Ramos (cell line): ENCODE measurements around the gene BAX.

ENCODE experiments used
- in situ Hi-C: fragments of 300-500 bp; cut with MboI; formaldehyde crosslinking; loops from one replicate; pipeline ENCODE4 v1.14.3; 2022; ENCODE audit warnings: low sequenced_read_pairs; ENCODE audit not compliant: unreplicated experiment

Gene BAX

GRCh38 chr19:48961051-48961649 lies 6.5 kb downstream of the BAX start:
- in situ Hi-C loops, result loop anchor here (10.0 kb wide), 1 partner anchor 316 kb away; the partner anchor contains the start of gene CA11

- in situ Hi-C loops, result loop anchor here (10.0 kb wide), 1 partner anchor 317 kb away; the partner anchor contains the start of gene CA11
These were observed 7.0 kb downstream of the BAX start for GRCh38 chr19:48961673-48962028.

DNA sequence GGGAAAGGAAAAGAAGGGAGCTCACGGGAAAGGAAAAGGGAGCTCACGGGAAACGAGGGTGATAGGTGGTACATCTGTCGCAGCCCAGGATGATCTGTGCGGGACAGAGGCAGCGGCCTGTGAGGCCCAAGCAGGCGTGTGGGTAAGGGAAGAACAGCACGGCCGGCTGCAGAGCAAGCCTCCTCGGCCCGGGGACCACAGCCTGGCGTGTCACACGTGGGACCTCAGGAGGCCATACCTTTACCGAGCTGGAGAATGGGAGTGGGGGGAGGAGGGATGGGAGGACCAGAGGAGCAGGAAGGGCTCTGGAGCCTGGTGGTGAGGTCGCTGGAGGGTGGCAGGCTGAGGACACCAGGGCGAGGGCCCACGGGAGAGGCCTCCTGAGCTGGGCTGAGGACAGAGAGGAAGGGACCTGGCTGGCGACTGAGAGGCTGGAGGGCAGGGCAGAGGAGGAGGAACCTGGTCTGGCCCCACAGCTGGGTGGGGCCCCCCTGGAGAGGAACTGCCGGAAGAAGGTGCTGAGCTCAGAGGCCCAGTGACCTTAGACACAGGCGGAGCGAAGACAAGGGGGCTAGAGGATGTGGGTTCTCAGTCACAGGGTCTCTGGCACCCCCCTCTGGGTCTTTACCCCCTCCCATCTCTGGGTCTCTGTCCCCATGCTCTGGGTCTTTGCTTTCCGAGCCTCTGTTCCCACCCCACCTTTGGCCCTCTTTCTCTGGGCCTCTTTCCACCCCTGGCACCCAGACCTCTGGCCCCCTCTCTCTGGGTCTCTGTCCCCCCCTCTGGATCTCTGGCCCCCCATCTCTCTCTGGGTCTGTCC lies 7.6 kb downstream of the BAX start:
- in situ Hi-C loops, result loop anchor here (10.0 kb wide), 1 partner anchor 317 kb away; the partner anchor contains the start of gene CA11

GRCh38 chr19:48962849-48963165 lies 8.1 kb downstream of the BAX start:
- in situ Hi-C loops, result loop anchor here (10.0 kb wide), 1 partner anchor 318 kb away; the partner anchor contains the start of gene CA11

GRCh38 chr19:48963371-48964204 lies 8.9 kb downstream of the BAX start:
- in situ Hi-C loops, result loop anchor here (10.0 kb wide), 1 partner anchor 319 kb away; the partner anchor contains the start of gene CA11

DNA sequence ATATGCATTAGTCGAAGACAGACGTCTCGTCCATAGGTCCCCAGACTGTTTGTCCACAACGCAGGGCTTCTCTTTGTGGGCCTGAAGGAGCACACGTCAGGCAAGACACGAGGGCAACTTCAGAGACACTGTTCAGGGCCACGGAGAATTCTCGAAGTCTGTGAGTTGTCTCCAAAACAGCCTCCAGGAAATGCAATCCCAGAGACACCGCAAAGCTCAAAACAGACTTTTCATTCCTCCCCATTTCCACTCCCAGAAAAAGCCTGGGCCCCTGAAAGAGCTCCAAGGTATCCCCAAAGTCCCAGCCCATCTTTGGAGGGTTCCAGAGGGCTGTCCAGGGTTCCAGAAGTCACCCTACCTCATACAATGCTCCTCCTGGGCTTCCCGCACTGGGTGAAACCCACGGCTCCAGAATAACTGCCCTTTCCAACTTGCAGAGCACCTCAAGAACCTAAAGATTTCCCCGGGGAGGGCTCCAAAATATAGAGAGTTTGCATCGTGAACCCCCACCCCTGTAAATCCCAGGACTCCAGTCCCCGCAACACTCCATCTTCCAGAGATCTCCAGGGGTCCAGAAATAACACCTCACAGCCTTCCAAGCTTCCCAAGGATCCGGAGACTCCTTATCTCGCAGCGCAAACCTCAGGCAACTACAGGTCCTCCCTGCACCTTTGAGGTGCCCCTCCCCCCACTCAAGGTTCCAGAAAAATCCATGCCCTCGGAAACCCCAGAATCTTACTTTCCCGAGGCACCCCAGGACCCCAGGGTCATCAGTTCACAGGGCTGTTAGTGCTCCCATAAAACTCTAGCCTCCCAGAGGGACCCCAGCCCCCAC lies 9.7 kb downstream of the BAX start:
- in situ Hi-C loops, result loop anchor here (10.0 kb wide), 1 partner anchor 320 kb away; the partner anchor contains the start of gene CA11

DNA sequence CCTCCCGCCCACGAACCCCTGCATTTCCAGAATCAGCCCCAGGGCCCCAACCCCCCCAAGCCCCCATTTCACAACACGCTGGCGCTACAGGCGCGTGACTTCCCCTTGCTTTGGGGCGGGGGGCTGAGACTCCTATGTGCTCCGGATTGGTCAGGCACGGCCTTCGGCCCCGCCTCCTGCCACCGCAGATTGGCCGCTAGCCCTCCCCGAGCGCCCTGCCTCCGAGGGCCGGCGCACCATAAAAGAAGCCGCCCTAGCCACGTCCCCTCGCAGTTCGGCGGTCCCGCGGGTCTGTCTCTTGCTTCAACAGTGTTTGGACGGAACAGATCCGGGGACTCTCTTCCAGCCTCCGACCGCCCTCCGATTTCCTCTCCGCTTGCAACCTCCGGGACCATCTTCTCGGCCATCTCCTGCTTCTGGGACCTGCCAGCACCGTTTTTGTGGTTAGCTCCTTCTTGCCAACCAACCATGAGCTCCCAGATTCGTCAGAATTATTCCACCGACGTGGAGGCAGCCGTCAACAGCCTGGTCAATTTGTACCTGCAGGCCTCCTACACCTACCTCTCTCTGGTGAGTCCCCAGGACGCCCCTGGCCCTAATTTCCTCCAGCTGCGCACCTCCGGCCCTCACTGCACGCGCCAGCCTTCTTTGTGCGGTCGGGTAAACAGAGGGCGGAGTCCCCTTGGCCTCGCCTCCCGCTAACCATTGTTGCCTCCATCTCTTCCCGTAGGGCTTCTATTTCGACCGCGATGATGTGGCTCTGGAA lies 10.5 kb downstream of the BAX start, which contains the start of gene FTL:
TSS of gene FTL (plus strand) at position 270 of the 766 bp plus-strand sequence. CDS start at position 469, 199 bp downstream.
- in situ Hi-C loops, result loop anchor here (10.0 kb wide), 1 partner anchor 320 kb away; the partner anchor contains the start of gene CA11

- in situ Hi-C loops, result loop anchor here (10.0 kb wide), 1 partner anchor 321 kb away; the partner anchor contains the start of gene CA11
These were observed 11.3 kb downstream of the BAX start for GRCh38 chr19:48965806-48966540.

GRCh38 chr19:48966541-48967345 lies 12.1 kb downstream of the BAX start:
- in situ Hi-C loops, result loop anchor here (10.0 kb wide), 1 partner anchor 322 kb away; the partner anchor contains the start of gene CA11

DNA sequence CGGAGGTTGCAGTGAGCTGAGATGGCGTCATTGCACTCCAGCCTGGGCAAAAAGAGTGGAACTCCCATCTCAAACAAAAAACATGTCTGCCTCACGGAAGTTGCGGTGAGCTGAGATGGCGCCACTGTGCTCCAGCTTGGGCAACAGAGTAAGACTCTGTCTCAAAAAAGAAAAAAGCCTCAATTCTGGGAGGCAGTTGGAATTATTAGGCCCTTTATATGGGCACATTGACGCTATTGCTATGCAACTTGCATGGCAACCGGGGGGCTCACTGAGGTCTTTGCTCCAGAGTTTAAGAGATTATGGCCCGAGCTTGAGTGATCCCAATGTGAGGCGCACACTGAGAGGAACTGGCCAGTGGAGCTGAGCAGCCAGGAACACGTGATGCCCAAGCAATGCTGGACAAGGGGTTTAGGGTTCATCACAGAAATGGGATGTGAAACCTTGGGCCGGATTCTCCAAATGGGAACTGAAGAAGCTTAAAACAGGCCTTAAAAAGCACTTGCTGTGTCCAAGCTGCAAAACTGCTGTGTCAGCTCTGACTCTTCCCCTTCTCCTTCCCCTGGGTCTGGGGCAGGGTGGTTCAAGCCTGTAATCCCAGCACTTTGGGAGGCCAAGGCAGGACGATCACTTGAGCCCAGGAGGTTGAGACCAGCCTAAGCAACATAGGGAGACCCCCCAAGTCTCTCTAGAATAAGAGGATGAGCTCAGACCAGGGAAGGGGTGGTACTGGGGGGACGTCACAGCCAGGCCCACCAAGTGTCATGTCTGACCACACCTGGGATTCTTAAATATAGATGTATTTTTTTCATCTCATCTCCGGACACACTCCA lies 12.9 kb downstream of the BAX start:
- in situ Hi-C loops, result loop anchor here (10.0 kb wide), 1 partner anchor 323 kb away; the partner anchor contains the start of gene CA11

DNA sequence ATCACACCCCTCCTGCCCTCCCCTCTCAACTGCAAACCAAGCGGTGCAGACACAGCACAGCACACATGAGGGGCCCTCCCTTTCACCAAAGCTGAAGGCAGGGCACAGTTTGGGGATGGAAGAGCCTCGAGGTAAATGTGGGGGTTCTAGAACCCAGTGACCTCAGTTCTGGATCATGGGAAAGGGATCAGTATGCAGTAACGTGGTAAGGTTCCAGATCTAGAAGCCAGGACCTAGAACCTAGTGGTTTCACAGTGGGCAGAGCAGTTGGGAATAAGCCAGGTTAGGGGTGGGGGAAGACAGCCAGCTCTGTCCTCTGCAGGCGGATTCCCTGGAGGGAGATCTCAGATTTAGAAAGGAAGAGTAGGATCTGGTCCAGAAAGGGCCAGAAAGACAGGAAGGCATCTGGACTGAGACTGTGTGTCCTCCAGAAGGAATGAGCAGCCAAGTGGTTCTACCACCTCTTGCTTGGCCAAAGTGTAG lies 13.5 kb downstream of the BAX start:
- in situ Hi-C loops, result loop anchor here (10.0 kb wide), 1 partner anchor 323 kb away; the partner anchor contains the start of gene CA11

- in situ Hi-C loops, result loop anchor here (10.0 kb wide), 1 partner anchor 324 kb away; the partner anchor contains the start of gene CA11
These were observed 14.1 kb downstream of the BAX start for GRCh38 chr19:48968813-48969218.

- in situ Hi-C loops, result loop anchor here (5.0 to 10.0 kb wide), 2 partner anchors 177 to 325 kb away; partner anchors contain the start of gene CA11
These were observed 14.8 kb downstream of the BAX start for GRCh38 chr19:48969276-48970138.

DNA sequence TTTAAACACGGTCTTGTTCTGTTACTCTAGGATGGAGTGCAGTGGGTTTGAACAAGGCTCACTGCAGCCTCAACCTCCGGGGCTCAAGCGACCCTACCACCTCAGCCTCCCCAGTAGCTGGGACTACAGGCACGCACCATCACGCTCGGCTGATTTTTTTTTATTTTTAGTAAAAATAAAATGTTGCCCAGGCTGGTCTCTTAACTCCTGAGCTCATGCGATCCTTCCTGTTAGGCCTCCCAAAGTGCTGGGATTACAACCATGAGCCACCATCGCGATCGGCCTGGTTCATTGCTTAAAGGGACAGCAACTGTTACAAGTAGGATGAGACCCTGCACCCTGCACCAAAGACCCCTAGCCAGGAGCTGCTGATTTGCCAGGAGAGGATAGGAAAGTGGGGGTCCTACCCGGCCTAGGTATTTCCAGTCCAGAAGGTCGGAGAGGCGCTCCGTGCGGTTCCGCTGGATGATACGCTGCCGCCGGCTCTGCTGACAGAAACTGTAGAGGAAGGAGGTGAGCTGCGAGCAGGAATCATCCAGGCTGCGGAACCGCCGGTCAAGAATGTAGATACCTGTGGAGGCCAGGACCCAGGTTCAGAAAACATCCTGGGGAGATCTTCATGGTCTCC lies 15.6 kb downstream of the BAX start:
- in situ Hi-C loops, result loop anchor here (5.0 kb wide), 1 partner anchor 178 kb away; no protein-coding TSS in a partner anchor
